Measurements from ENCODE around the gene ABCA4. TPM values are rescaled to one million over a fixed set of nuclear protein-coding genes. Genes with fewer than 3 reads are reported as not detected.

ABCA4 gene
- polyA plus RNA-seq (2012; ENCODE audit: insufficient read length, low read depth) = 1.4 TPM

- no peak for TF ChIP-seq POLR2AphosphoS5 (IDR thresholded peaks at IDR 0.05; ENCODE audit: low read depth, low read length)
- no peak for TF ChIP-seq TAF1 (IDR thresholded peaks at IDR 0.05; ENCODE audit: borderline replicate concordance, insufficient read depth, low read length)
- TF ChIP-seq SIN3A (IDR thresholded peaks at IDR 0.05; ENCODE audit: borderline replicate concordance, insufficient read depth, low read length) = no peak
- no peak for TF ChIP-seq FOXP2 (optimal IDR thresholded peaks at IDR 0.05; ENCODE audit: borderline replicate concordance, extremely low read depth, extremely low read length, insufficient read depth)
- TF ChIP-seq REST (IDR thresholded peaks at IDR 0.05; ENCODE audit: insufficient read depth in 1 of 2, low read depth in 2 of 2, low read length in 2 of 2) = no peak
These were observed at the start of gene ABCA4 for GRCh38 chr1:94120991-94121390. TSS of gene ABCA4 (minus strand) at chr1:94121148. CDS start at chr1:94121045, 103 bp downstream.

GRCh38 chr1:94169126-94169525 is 48.2 kb upstream of the ABCA4 start:
- TF ChIP-seq FOXP2 (optimal IDR thresholded peaks at IDR 0.05; ENCODE audit: borderline replicate concordance, extremely low read depth, extremely low read length, insufficient read depth) (no peak), REST (IDR thresholded peaks at IDR 0.05; ENCODE audit: insufficient read depth in 1 of 2, low read depth in 2 of 2, low read length in 2 of 2) (no peak), TAF1 (IDR thresholded peaks at IDR 0.05; ENCODE audit: borderline replicate concordance, insufficient read depth, low read length) (no peak), POLR2AphosphoS5 (IDR thresholded peaks at IDR 0.05; ENCODE audit: low read depth, low read length) (no peak), SIN3A (IDR thresholded peaks at IDR 0.05; ENCODE audit: borderline replicate concordance, insufficient read depth, low read length) (no peak)

DNA sequence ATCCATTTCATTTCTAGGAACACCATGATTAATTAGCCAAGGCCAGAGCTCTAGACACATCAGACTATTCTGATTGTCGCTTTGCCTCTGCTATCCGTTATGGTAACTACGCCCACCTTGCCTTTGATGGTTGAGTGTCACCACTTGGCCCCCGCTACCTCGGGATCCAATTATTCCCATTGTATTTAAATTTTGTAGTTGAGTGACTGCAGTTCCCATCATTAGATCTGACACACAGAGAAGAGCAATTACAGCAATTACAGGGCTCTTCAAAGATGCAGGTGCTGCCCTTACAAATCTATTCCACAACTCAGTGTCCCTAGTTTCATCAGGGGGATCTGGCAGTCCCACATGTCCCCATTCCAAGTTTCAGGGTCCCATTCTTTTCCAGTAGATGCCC is 44.9 kb upstream of the ABCA4 start:
- no peak for TF ChIP-seq POLR2AphosphoS5 (IDR thresholded peaks at IDR 0.05; ENCODE audit: low read depth, low read length)
- TF ChIP-seq REST (IDR thresholded peaks at IDR 0.05; ENCODE audit: insufficient read depth in 1 of 2, low read depth in 2 of 2, low read length in 2 of 2) = no peak
- no peak for TF ChIP-seq SIN3A (IDR thresholded peaks at IDR 0.05; ENCODE audit: borderline replicate concordance, insufficient read depth, low read length)
- no peak for TF ChIP-seq FOXP2 (optimal IDR thresholded peaks at IDR 0.05; ENCODE audit: borderline replicate concordance, extremely low read depth, extremely low read length, insufficient read depth)
- TF ChIP-seq TAF1 (IDR thresholded peaks at IDR 0.05; ENCODE audit: borderline replicate concordance, insufficient read depth, low read length) = no peak

DNA sequence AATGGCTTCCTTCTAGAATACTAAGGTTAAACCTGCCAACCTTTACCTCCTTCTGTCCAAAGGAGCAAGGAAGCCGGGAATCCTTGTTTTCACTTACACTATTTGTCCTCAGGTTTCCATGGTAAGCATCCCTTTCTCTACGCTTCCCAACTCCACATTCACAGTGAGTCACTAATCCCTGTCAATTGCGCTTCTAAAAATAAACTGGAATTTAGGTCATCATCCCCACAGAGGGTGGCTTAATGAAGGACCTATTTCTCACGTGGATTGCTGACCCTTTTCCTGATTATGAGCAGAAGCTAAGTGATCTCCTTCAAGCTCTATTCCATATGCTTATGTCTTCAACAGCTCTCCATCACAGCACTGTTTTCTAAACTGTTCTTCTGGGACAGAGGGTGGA is 39.9 kb upstream of the ABCA4 start:
- no peak for TF ChIP-seq TAF1 (IDR thresholded peaks at IDR 0.05; ENCODE audit: borderline replicate concordance, insufficient read depth, low read length)

- no peak for TF ChIP-seq POLR2AphosphoS5 (IDR thresholded peaks at IDR 0.05; ENCODE audit: low read depth, low read length)
- no peak for TF ChIP-seq REST (IDR thresholded peaks at IDR 0.05; ENCODE audit: insufficient read depth in 1 of 2, low read depth in 2 of 2, low read length in 2 of 2)
- TF ChIP-seq SIN3A (IDR thresholded peaks at IDR 0.05; ENCODE audit: borderline replicate concordance, insufficient read depth, low read length) = no peak
- no peak for TF ChIP-seq FOXP2 (optimal IDR thresholded peaks at IDR 0.05; ENCODE audit: borderline replicate concordance, extremely low read depth, extremely low read length, insufficient read depth)
- TF ChIP-seq TAF1 (IDR thresholded peaks at IDR 0.05; ENCODE audit: borderline replicate concordance, insufficient read depth, low read length) = no peak
These were observed 35.2 kb upstream of the ABCA4 start for GRCh38 chr1:94156096-94156625.

Measured in PFSK-1 (cell line).